Cardiac muscle cell (in vitro differentiated cells and primary cell): ENCODE data around the gene PDE4B. TPM values are rescaled to one million over a fixed set of nuclear protein-coding genes. Genes with fewer than 3 reads are reported as not detected.

ENCODE experiments used
- DNase-seq, 2 donors: peaks; one replicate each; pipeline versions ENCODE4 v3.0.0 to v3.0.0-alpha.2; 2010 to 2017; ENCODE audit warnings: low read depth in 1 of 2, low spot score in 1 of 2
- H3K27ac ChIP-seq: fragments of 200-600 bp; sonication (generic); 2 replicates; pipeline ENCODE4 v1.5.1; 2016
- H3K27me3 ChIP-seq: fragments of 200-600 bp; sonication (generic); 2 replicates; pipeline ENCODE4 v1.6.0; 2016; ENCODE audit warnings: control low read depth
- H3K36me3 ChIP-seq: fragments of 200-600 bp; sonication (generic); 2 replicates; pipeline ENCODE4 v1.5.1; 2016; ENCODE audit warnings: control low read depth
- H3K4me1 ChIP-seq: fragments of 200-600 bp; sonication (generic); 2 replicates; pipeline ENCODE4 v1.8.1; 2017; ENCODE audit warnings: low read depth, mild to moderate bottlenecking, mixed run types
- H3K4me3 ChIP-seq: fragments of 200-600 bp; sonication (generic); 2 replicates; pipeline ENCODE4 v1.5.1; 2016; ENCODE audit warnings: mild to moderate bottlenecking
- H3K9me3 ChIP-seq: fragments of 200-600 bp; sonication (generic); 2 replicates; pipeline ENCODE4 v1.5.1; 2017; ENCODE audit warnings: low read depth, mild to moderate bottlenecking, control low read depth
- CTCF ChIP-seq: IDR thresholded peaks from 2 replicates; pipeline ENCODE4 v1.5.1; 2012; ENCODE audit warnings: low read depth, mild to moderate bottlenecking, low read length
- polyA plus RNA-seq: library from polyadenylated mRNA; unstranded; fragments of >200 nt; fragmentation: Nextera tagmentation; extraction: Ambion mirVana; gene quantifications from 2 replicates; pipeline ENCODE4 v1.2.1, GENCODE V29; 2016
- total RNA-seq: library from RNA; depleted of rRNA; stranded (reverse); fragments of >200 nt; gene quantifications from 2 replicates; pipeline ENCODE4 v1.2.3, GENCODE V29; 2016

The PDE4B gene
- total and polyA plus RNA-seq, 2 experiments from 2014 or later = 0.65 to 3.9 TPM

GRCh38 chr1:65955503-65955902 is 162.8 kb downstream of the PDE4B start:
- Histone ChIP-seq H3K36me3 (no peaks in the 10 kb centered on the region), H3K9me3 (no peaks in the 10 kb centered on the region), H3K4me1 (no peaks in the 10 kb centered on the region), H3K4me3 (no peak overlapping the region), H3K27me3 (no peaks in the 10 kb centered on the region), H3K27ac (no peak overlapping the region)
- DNase-seq = no peak
- no peak for TF ChIP-seq CTCF

GRCh38 chr1:65958561-65959350 is 166.1 kb downstream of the PDE4B start:
- peak; percentile 66 to 71 for DNase-seq
- H3K4me1 ChIP-seq = no peaks in the 10 kb centered on the region

GRCh38 chr1:65959896-65960567 is 167.3 kb downstream of the PDE4B start:
- no peak for TF ChIP-seq CTCF
- Histone ChIP-seq H3K27me3 (no peaks in the 10 kb centered on the region), H3K4me1 (no peaks in the 10 kb centered on the region), H3K4me3 (no peak overlapping the region), H3K9me3 (no peaks in the 10 kb centered on the region), H3K36me3 (no peaks in the 10 kb centered on the region), H3K27ac (no peak overlapping the region)
- DNase-seq = peak in 1 of 2 donors; percentile 71

More at GRCh38 chr1:65958561-65959350, 166.1 kb downstream of the PDE4B start:
- Histone ChIP-seq H3K36me3 (no peaks in the 10 kb centered on the region), H3K9me3 (no peaks in the 10 kb centered on the region), H3K27me3 (no peaks in the 10 kb centered on the region), H3K4me3 (no peak overlapping the region), H3K27ac (no peak overlapping the region)
- peak; percentile 37 for TF ChIP-seq CTCF

- Histone ChIP-seq H3K27ac (no peak overlapping the region), H3K4me1 (no peaks in the 10 kb centered on the region), H3K4me3 (no peak overlapping the region), H3K9me3 (no peaks in the 10 kb centered on the region), H3K27me3 (no peaks in the 10 kb centered on the region), H3K36me3 (no peaks in the 10 kb centered on the region)
- DNase-seq = peak in 1 of 2 donors; percentile 6
- no peak for TF ChIP-seq CTCF
Measured at GRCh38 chr1:65963156-65963888, 170.6 kb downstream of the PDE4B start.

GRCh38 chr1:65964123-65964522 is 171.4 kb downstream of the PDE4B start:
- no peak for DNase-seq
- no peaks in the 10 kb centered on the region for H3K4me1 ChIP-seq

More at GRCh38 chr1:65964123-65964522, 171.4 kb downstream of the PDE4B start:
- Histone ChIP-seq H3K27me3 (no peaks in the 10 kb centered on the region), H3K27ac (no peak overlapping the region), H3K36me3 (no peaks in the 10 kb centered on the region), H3K9me3 (no peaks in the 10 kb centered on the region), H3K4me3 (no peak overlapping the region)
- no peak for TF ChIP-seq CTCF
